ENCODE measurements around the gene TMEM178B.

DNA sequence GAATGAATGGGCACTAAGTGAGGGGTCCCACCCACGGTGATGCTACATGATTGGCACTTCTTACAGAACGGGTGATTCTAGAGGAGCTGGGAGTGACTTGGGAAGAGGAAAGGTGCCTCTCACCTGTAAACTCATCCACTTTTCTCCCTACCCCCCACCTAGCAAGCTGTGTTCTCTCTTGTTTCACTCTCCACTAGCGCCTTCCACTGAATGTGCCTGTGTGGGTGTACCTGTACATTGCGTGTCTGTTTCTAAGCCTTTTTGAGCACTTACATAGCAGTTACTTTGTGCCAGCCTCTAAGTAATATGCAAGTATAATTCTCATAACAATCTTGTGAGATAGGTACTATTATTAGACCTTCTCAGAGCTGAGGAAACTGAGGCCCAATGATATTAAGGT is 343.6 kb downstream of the TMEM178B start:
- no peak for TF ChIP-seq POLR2AphosphoS5 (IDR thresholded peaks at IDR 0.05; ENCODE audit: borderline replicate concordance, low read depth, low read length)
- TF ChIP-seq EZH2 (IDR thresholded peaks at IDR 0.05), result no peak
- no peak for TF ChIP-seq FOXP2 (optimal IDR thresholded peaks at IDR 0.05; ENCODE audit: control extremely low read depth, extremely low read length, insufficient read depth)
